Measurements from ENCODE around the gene WWC1. TPM values are rescaled to one million over a fixed set of nuclear protein-coding genes. Genes with fewer than 3 reads are reported as not detected.

WWC1 gene
- total RNA-seq, 1 donor from 2014 or later: 2.2 TPM

DNA sequence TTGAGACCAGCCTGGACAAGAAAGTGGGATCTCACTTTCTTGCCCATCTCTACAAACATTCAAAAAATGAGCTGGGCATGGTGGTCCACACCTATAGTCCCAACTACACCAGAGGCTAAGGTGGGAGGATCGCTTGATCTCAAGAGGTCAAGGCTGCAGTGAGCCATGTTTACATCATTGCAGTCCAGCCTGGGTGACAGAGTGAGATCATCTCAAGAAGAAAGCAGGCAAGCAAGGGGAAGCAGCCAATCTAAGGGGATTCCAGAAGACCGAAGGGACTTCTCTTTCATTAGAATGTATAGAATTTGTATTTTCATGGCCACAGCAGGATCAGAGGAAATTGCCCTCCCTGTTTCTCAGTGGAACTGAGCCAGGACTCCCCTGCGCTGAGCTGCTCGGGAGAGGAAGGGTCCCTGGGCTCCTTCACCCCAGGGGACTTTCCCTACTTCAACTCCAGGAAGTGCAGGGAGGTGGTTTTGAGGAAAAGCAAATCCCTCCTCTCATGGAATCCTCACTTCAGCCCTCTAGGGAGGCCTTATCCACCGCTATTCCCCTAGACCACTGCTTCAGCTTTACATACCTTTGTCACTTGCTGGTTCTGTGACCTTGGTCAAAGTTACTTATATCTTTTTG is 12.1 kb downstream of the WWC1 start:
- no peak for DNase-seq (ENCODE audit: extremely low spot score, unreplicated experiment)
- Mint-ChIP-seq H3K4me3 (ENCODE audit: unreplicated experiment) (no peak overlapping the region), H3K27me3 (ENCODE audit: unreplicated experiment) (no peaks in the 10 kb centered on the region), H3K9me3 (ENCODE audit: unreplicated experiment) (no peaks in the 10 kb centered on the region), H3K36me3 (ENCODE audit: unreplicated experiment) (no peaks in the 10 kb centered on the region), H3K4me1 (ENCODE audit: unreplicated experiment) (no peaks in the 10 kb centered on the region), H3K27ac (ENCODE audit: unreplicated experiment) (no peak overlapping the region)
- TF ChIP-seq, protein P1, sequence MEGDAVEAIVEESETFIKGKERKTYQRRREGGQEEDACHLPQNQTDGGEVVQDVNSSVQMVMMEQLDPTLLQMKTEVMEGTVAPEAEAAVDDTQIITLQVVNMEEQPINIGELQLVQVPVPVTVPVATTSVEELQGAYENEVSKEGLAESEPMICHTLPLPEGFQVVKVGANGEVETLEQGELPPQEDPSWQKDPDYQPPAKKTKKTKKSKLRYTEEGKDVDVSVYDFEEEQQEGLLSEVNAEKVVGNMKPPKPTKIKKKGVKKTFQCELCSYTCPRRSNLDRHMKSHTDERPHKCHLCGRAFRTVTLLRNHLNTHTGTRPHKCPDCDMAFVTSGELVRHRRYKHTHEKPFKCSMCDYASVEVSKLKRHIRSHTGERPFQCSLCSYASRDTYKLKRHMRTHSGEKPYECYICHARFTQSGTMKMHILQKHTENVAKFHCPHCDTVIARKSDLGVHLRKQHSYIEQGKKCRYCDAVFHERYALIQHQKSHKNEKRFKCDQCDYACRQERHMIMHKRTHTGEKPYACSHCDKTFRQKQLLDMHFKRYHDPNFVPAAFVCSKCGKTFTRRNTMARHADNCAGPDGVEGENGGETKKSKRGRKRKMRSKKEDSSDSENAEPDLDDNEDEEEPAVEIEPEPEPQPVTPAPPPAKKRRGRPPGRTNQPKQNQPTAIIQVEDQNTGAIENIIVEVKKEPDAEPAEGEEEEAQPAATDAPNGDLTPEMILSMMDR (IDR thresholded peaks at IDR 0.05): no peak

DNA sequence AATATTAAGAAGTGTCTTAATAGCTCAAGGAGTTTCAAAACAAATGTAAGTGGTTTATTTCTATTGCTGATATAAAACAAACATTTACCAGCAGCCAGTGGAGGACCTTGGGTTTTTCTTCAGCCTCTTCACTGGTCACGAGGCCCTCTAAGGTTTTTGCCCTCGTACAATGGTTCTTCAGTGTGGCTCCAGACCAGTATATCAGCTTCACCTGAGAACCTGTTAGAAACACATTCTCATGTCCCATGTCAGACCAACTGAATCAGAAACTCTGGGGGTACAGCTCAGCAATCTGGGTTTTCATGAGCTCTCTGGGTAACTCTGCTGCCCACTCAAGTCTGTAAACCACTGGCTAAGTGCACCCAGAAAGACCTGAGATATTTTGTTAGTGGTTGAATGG is 12.9 kb downstream of the WWC1 start:
- TF ChIP-seq, protein P1 (IDR thresholded peaks at IDR 0.05): no peak
- Mint-ChIP-seq H3K4me1 (ENCODE audit: unreplicated experiment) (no peaks in the 10 kb centered on the region), H3K27ac (ENCODE audit: unreplicated experiment) (no peak overlapping the region), H3K4me3 (ENCODE audit: unreplicated experiment) (no peak overlapping the region), H3K36me3 (ENCODE audit: unreplicated experiment) (no peaks in the 10 kb centered on the region), H3K9me3 (ENCODE audit: unreplicated experiment) (no peaks in the 10 kb centered on the region), H3K27me3 (ENCODE audit: unreplicated experiment) (no peaks in the 10 kb centered on the region)
- no peak for DNase-seq (ENCODE audit: extremely low spot score, unreplicated experiment)

DNA sequence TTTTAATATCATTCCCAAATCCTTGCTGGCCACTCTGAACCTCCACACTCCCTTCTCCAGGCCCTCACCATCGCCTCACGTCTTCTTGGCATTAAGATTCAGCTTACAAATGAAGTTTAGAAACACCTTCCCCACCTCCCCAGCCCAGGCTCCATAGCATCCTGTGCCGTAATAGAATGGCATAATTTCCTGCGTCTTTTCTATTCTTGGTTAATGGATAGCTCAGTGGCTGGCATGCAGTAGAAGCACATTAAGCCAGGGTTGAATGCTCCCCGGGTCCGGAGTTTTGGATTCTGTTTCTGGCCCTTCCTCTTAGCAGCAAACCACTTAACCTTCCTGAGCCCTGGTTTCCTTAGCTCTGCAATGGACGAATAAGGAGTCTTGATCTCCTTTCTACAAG is 13.8 kb downstream of the WWC1 start:
- no peak for DNase-seq (ENCODE audit: extremely low spot score, unreplicated experiment)
- no peaks in the 10 kb centered on the region for H3K27me3 Mint-ChIP-seq (ENCODE audit: unreplicated experiment)
- no peaks in the 10 kb centered on the region for H3K9me3 Mint-ChIP-seq (ENCODE audit: unreplicated experiment)
- no peaks in the 10 kb centered on the region for H3K4me1 Mint-ChIP-seq (ENCODE audit: unreplicated experiment)
- TF ChIP-seq, protein P1 (IDR thresholded peaks at IDR 0.05): no peak
- H3K27ac Mint-ChIP-seq (ENCODE audit: unreplicated experiment): no peak overlapping the region
- no peaks in the 10 kb centered on the region for H3K36me3 Mint-ChIP-seq (ENCODE audit: unreplicated experiment)
- no peak overlapping the region for H3K4me3 Mint-ChIP-seq (ENCODE audit: unreplicated experiment)

DNA sequence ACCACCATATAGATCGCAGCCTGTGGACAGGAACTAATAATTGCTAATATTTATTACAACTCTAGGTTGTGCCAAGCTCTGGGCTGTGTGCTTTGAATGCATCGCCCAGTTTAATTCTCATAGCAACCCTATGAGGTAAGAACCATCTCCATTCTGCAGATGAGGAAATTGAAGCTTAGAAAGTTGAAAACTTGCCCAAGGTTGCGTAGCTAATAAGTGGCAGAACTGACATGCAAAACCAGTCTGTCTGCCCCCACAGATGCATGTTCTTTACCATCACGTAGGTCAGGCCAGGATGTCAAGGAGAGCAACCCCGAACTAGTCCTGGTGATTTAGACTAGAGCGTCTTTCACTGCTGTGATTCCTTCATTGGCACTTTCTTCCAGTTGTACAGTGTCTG is 15.6 kb downstream of the WWC1 start:
- Mint-ChIP-seq H3K9me3 (ENCODE audit: unreplicated experiment) (no peaks in the 10 kb centered on the region), H3K4me1 (ENCODE audit: unreplicated experiment) (no peaks in the 10 kb centered on the region), H3K4me3 (ENCODE audit: unreplicated experiment) (no peak overlapping the region), H3K27ac (ENCODE audit: unreplicated experiment) (no peak overlapping the region), H3K36me3 (ENCODE audit: unreplicated experiment) (no peaks in the 10 kb centered on the region), H3K27me3 (ENCODE audit: unreplicated experiment) (no peaks in the 10 kb centered on the region)
- no peak for DNase-seq (ENCODE audit: extremely low spot score, unreplicated experiment)
- TF ChIP-seq, protein P1 (IDR thresholded peaks at IDR 0.05): no peak

DNA sequence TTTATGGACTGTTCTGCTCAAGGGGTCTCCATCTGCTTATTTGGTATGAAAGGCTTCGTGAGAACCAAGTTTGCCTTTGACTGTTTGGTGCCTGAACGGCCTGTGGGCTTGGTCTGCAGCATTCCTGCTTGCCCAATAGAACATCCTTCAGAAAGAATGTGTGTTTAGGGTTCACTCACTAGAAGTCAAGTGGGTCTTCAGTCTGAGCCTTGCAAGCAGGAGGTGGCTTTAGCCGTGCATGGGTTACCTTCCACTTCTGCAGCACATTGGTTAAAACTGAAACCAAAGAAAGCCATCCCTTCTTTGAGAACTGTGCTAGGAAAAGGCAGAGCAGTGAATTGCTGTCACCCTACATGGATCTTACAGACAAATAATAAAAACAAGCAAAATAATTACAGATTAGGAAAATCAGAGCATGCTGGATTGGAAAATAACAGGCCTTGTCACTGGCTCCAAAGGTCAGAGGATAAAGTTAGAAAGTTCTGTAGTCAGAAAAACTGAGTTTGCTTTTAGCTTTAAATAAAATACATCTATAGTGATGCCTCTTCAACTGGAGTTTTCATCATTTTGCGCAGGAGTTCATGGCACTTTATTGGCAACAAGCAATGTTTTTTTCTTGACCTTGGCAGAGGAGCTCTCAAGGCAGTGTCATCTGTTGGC is 16.6 kb downstream of the WWC1 start:
- H3K27me3 Mint-ChIP-seq (ENCODE audit: unreplicated experiment): no peaks in the 10 kb centered on the region
- no peaks in the 10 kb centered on the region for H3K4me1 Mint-ChIP-seq (ENCODE audit: unreplicated experiment)
- no peak overlapping the region for H3K27ac Mint-ChIP-seq (ENCODE audit: unreplicated experiment)
- TF ChIP-seq, protein P1 (IDR thresholded peaks at IDR 0.05): no peak
- H3K4me3 Mint-ChIP-seq (ENCODE audit: unreplicated experiment): no peak overlapping the region
- DNase-seq (ENCODE audit: extremely low spot score, unreplicated experiment): no peak
- H3K9me3 Mint-ChIP-seq (ENCODE audit: unreplicated experiment): no peaks in the 10 kb centered on the region
- H3K36me3 Mint-ChIP-seq (ENCODE audit: unreplicated experiment): no peaks in the 10 kb centered on the region
